K562 (cell line): Measurements from ENCODE around the gene ATMIN. TPM values are rescaled to one million over a fixed set of nuclear protein-coding genes. Genes with fewer than 3 reads are reported as not detected.

Source experiments
- CBX3 ChIP-seq, 2 experiments: IDR thresholded peaks; 1 replicate in 1 of 2; 2 replicates in 1 of 2; pipeline ENCODE4 v1.6.1; 2012; ENCODE audit warnings: inconsistent platforms in 2 of 2, low read length in 2 of 2, borderline replicate concordance in 1 of 2, control low read depth in 1 of 2
- EHMT2 ChIP-seq: fragments of 450-650 bp; IDR thresholded peaks from 2 replicates; pipeline ENCODE4 v1.6.1; 2018; ENCODE audit warnings: antibody characterized with exemption
- ETV6 ChIP-seq, 3 experiments: fragments of 150-350 bp in 1 of 3; sonication (generic) in 1 of 3; formaldehyde crosslinking in 1 of 3; IDR thresholded peaks; 2 replicates each; pipeline versions ENCODE4 v1.6.1 to v1.8.0; 2014 to 2022; ENCODE audit warnings: borderline replicate concordance in 2 of 3, low read depth in 2 of 3, antibody characterized with exemption in 1 of 3, low read length in 1 of 3, mild to moderate bottlenecking in 1 of 3, missing genetic modification reagents in 1 of 3
- GTF2F1 ChIP-seq: IDR thresholded peaks from 2 replicates; pipeline ENCODE4 v1.6.1; 2011; ENCODE audit warnings: low read depth, low read length, improper control_type of control experiment
- HNRNPUL1 ChIP-seq: fragments of 200-400 bp; formaldehyde crosslinking; IDR thresholded peaks from 2 replicates; pipeline ENCODE4 v1.6.1; 2017; ENCODE audit warnings: low read length
- IFI16 ChIP-seq: fragments of 250-450 bp; sonication (Bioruptor Pico); IDR thresholded peaks from 2 replicates; pipeline ENCODE4 v2.1.2; 2022; ENCODE audit warnings: mild to moderate bottlenecking, inconsistent platforms
- IRF2 ChIP-seq: sonication (generic); formaldehyde crosslinking; IDR thresholded peaks from 2 replicates; pipeline ENCODE4 v1.8.1; 2022; ENCODE audit warnings: mild to moderate bottlenecking, missing genetic modification reagents
- L3MBTL2 ChIP-seq: fragments of 450-650 bp; IDR thresholded peaks from 2 replicates; pipeline ENCODE4 v1.6.1; 2016; ENCODE audit warnings: mild to moderate bottlenecking, moderate library complexity
- MAZ ChIP-seq, 2 experiments: fragments of 450-650 bp in 1 of 2; sonication (generic) in 1 of 2; formaldehyde crosslinking; IDR thresholded peaks in 1 of 2; conservative IDR thresholded peaks in 1 of 2; 2 replicates each; pipeline versions ENCODE4 v1.4.0 to v1.5.0; 2020; ENCODE audit warnings: mild to moderate bottlenecking in 1 of 2, missing genetic modification reagents in 1 of 2
- PCBP1 ChIP-seq: fragments of 200-400 bp; formaldehyde crosslinking; IDR thresholded peaks from 2 replicates; pipeline ENCODE4 v1.6.1; 2018; ENCODE audit warnings: mild to moderate bottlenecking, low read depth, low read length; ENCODE audit not compliant: poor library complexity, severe bottlenecking
- PCBP2 ChIP-seq: fragments of 200-400 bp; formaldehyde crosslinking; IDR thresholded peaks from 2 replicates; pipeline ENCODE4 v1.6.1; 2018; ENCODE audit warnings: low read length, low read depth, mild to moderate bottlenecking, moderate library complexity; ENCODE audit not compliant: poor library complexity, severe bottlenecking
- RAD51 ChIP-seq: fragments of 450-650 bp; IDR thresholded peaks from 2 replicates; pipeline ENCODE4 v1.7.1; 2016; ENCODE audit warnings: low read depth, mild to moderate bottlenecking, borderline replicate concordance
- SIN3A ChIP-seq, 2 experiments: fragments of 150-350 bp in 1 of 2; IDR thresholded peaks; 2 replicates each; pipeline ENCODE4 v1.6.1; 2011 to 2016; ENCODE audit warnings: borderline replicate concordance in 2 of 2, low read depth in 2 of 2, low read length in 2 of 2, mild to moderate bottlenecking in 2 of 2, moderate library complexity in 2 of 2; ENCODE audit not compliant: control insufficient read depth in 1 of 2
- TEAD1 ChIP-seq, 2 experiments: fragments of 450-650 bp in 1 of 2; sonication (generic) in 1 of 2; formaldehyde crosslinking; IDR thresholded peaks; 2 replicates each; pipeline versions ENCODE4 v1.4.0 to v1.8.0; 2020 to 2022; ENCODE audit warnings: mild to moderate bottlenecking in 2 of 2, missing genetic modification reagents in 1 of 2
- TEAD2 ChIP-seq: fragments of 450-650 bp; IDR thresholded peaks from 2 replicates; pipeline ENCODE4 v1.6.1; 2016; ENCODE audit warnings: missing genetic modification characterization, control low read depth, missing compliant biosample characterization
- ZBTB17 ChIP-seq: fragments of 450-650 bp; formaldehyde crosslinking; IDR thresholded peaks from 2 replicates; pipeline ENCODE4 v1.4.0; 2020; ENCODE audit warnings: mild to moderate bottlenecking
- ZKSCAN1 ChIP-seq: fragments of 150-350 bp; IDR thresholded peaks from 2 replicates; pipeline ENCODE4 v1.6.1; 2016; ENCODE audit warnings: low read depth, low read length
- ZNF324 ChIP-seq: fragments of 250-450 bp; sonication (Bioruptor Pico); IDR thresholded peaks from 2 replicates; pipeline ENCODE4 v1.4.0; 2020; ENCODE audit warnings: mild to moderate bottlenecking
- ZNF445 ChIP-seq: fragments of 250-450 bp; sonication (Bioruptor Pico); IDR thresholded peaks from 2 replicates; pipeline ENCODE4 v1.4.0; 2020; ENCODE audit warnings: low read depth, mild to moderate bottlenecking, moderate library complexity
- ZNF707 ChIP-seq: fragments of 250-450 bp; sonication (Bioruptor Pico); conservative IDR thresholded peaks from 2 replicates; pipeline ENCODE4 v1.8.0; 2022; ENCODE audit warnings: inconsistent platforms, mild to moderate bottlenecking, moderate library complexity
- polyA plus RNA-seq, 8 experiments: library from polyadenylated mRNA; depleted of rRNA in 4 of 8; stranded (reverse) in 5 of 8; unstranded in 3 of 8; fragments of >200 nt; fragmentation: Nextera tagmentation in 2 of 8; fragmentation: Illumina TruSeq in 1 of 8; extraction: Ambion mirVana in 2 of 8; extraction: Trizol in 1 of 8; gene quantifications; 2 replicates each; pipeline versions ENCODE4 v1.2.1 to v1.2.3, GENCODE V29; 2011 to 2014; ENCODE audit warnings: inconsistent platforms in 1 of 8, missing spikeins in 1 of 8
- total RNA-seq, 7 experiments: library from RNA; depleted of rRNA in 6 of 7; stranded (reverse); fragments of >200 nt in 6 of 7; fragmentation: Illumina TruSeq in 2 of 7; extraction: Trizol in 2 of 7; gene quantifications; 2 replicates each; pipeline versions ENCODE4 v1.2.1 to v1.2.3, GENCODE V29; 2011 to 2021; ENCODE audit warnings: low replicate concordance in 1 of 7
- TF ChIP-seq, protein P1 (sequence below), 2 experiments: fragments of 450-650 bp in 1 of 2; IDR thresholded peaks; 2 replicates each; pipeline ENCODE4 v1.6.1; 2011 to 2017; ENCODE audit warnings: low read depth in 2 of 2, antibody characterized with exemption in 1 of 2, borderline replicate concordance in 1 of 2, low read length in 1 of 2, mild to moderate bottlenecking in 1 of 2, mixed read lengths in 1 of 2; ENCODE audit not compliant: control insufficient read depth in 1 of 2
- TF ChIP-seq, protein P2 (sequence below): fragments of 450-650 bp; IDR thresholded peaks from 2 replicates; pipeline ENCODE4 v1.6.1; 2018; ENCODE audit warnings: mild to moderate bottlenecking, low read depth; ENCODE audit not compliant: partially characterized antibody

ATMIN gene
- total and polyA plus RNA-seq, 9 of the 15 experiments (the other 6 are each of a cell fraction or from before 2014, with no cell fraction given), result 6.7 to 40.9 (median 23.4) TPM

DNA sequence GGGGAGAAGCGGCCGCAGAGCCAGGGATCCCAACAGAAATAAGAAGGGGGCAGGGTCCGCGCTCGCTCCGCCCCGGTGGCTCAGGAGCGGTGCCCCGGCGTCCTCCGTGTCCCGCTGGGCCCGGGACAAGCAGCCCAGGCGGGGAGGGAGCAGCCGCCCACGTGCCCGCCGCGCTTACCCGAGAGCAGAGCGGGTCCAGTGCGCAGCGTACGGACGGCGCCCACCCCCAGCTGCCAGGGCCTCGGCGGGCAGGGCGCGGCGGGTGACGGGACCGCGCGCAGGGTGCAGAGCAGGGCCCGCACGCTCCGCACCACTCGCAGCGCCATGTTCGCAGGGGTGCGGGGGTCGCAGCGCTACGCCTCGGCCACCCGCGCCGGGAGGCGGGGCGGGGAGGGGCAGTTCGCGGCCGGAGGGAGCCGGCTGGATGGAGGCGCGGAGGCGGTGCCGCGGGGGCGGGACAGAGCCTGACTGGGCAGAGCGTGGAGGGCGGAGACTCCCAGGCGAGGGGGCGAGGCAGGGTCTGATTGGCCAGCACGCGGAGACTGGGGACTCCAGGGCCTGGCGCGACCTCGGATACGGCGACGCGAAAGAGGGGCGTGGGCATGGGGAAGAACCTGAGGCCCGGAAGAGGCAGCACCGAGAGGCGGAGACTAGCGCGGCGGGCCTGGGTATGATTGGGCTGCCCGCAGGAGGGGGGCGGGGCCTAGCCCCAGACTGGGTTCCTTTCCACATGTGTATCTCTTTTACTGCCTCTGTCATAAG is 60.5 kb downstream of the ATMIN start, which contains the start of gene GCSH (continued):
- TF ChIP-seq HNRNPUL1 (no peak), L3MBTL2 (peak; percentile 89), MAZ (CRISPR knock-in tag; conservative IDR thresholded peaks at IDR 0.05 in 1 of 2, IDR thresholded peaks at IDR 0.05 in 1 of 2) (peak in 1 of 2 experiments; percentile 94; a peak in 2 of 4 replicates), ZNF324 (CRISPR knock-in tag) (no peak), IFI16 (CRISPR knock-in tag) (no peak), PCBP2 (no peak), EHMT2 (no peak), ZBTB17 (CRISPR knock-in tag) (peak; percentile 67; the same call in 1 of the 2 replicates), ZKSCAN1 (no peak), SIN3A (IDR thresholded peaks at IDR 0.05; ENCODE audit: borderline replicate concordance in 2 of 2, control insufficient read depth in 1 of 2, low read depth in 2 of 2, low read length in 2 of 2) (peak; percentile 32 to 44; a peak in 2 of 4 replicates), PCBP1 (peak; percentile 75), RAD51 (no peak), CBX3 (IDR thresholded peaks at IDR 0.05; ENCODE audit: borderline replicate concordance in 1 of 2, low read length in 2 of 2) (no peak), TEAD1 (CRISPR knock-in tag; IDR thresholded peaks at IDR 0.05) (peak in 1 of 2 experiments; percentile 75; a peak in 1 of 4 replicates), ZNF445 (CRISPR knock-in tag) (no peak), ZNF707 (no peak), TEAD2 (tag) (no peak), IRF2 (CRISPR knock-in tag) (peak; percentile 15; the same call in 1 of the 2 replicates), GTF2F1 (no peak), ETV6 (IDR thresholded peaks at IDR 0.05; ENCODE audit: borderline replicate concordance in 1 of 2, low read depth in 2 of 2, low read length in 1 of 2) (no peak), ETV6 (CRISPR knock-in tag; IDR thresholded peaks at IDR 0.05; ENCODE audit: borderline replicate concordance) (0 out of 2 replicates have a peak, but pooled peaks have one; percentile 22)
- TF ChIP-seq, protein P1, sequence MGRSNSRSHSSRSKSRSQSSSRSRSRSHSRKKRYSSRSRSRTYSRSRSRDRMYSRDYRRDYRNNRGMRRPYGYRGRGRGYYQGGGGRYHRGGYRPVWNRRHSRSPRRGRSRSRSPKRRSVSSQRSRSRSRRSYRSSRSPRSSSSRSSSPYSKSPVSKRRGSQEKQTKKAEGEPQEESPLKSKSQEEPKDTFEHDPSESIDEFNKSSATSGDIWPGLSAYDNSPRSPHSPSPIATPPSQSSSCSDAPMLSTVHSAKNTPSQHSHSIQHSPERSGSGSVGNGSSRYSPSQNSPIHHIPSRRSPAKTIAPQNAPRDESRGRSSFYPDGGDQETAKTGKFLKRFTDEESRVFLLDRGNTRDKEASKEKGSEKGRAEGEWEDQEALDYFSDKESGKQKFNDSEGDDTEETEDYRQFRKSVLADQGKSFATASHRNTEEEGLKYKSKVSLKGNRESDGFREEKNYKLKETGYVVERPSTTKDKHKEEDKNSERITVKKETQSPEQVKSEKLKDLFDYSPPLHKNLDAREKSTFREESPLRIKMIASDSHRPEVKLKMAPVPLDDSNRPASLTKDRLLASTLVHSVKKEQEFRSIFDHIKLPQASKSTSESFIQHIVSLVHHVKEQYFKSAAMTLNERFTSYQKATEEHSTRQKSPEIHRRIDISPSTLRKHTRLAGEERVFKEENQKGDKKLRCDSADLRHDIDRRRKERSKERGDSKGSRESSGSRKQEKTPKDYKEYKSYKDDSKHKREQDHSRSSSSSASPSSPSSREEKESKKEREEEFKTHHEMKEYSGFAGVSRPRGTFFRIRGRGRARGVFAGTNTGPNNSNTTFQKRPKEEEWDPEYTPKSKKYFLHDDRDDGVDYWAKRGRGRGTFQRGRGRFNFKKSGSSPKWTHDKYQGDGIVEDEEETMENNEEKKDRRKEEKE (IDR thresholded peaks at IDR 0.05; ENCODE audit: borderline replicate concordance in 1 of 2, control insufficient read depth in 1 of 2, low read depth in 2 of 2, low read length in 1 of 2), result no peak
- TF ChIP-seq, protein P2, sequence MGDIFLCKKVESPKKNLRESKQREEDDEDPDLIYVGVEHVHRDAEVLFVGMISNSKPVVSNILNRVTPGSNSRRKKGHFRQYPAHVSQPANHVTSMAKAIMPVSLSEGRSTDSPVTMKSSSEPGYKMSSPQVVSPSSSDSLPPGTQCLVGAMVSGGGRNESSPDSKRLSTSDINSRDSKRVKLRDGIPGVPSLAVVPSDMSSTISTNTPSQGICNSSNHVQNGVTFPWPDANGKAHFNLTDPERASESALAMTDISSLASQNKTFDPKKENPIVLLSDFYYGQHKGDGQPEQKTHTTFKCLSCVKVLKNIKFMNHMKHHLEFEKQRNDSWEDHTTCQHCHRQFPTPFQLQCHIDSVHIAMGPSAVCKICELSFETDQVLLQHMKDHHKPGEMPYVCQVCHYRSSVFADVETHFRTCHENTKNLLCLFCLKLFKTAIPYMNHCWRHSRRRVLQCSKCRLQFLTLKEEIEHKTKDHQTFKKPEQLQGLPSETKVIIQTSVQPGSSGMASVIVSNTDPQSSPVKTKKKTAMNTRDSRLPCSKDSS, result no peak
